ENCODE measurements around the gene PLD2.

The PLD2 gene

DNA sequence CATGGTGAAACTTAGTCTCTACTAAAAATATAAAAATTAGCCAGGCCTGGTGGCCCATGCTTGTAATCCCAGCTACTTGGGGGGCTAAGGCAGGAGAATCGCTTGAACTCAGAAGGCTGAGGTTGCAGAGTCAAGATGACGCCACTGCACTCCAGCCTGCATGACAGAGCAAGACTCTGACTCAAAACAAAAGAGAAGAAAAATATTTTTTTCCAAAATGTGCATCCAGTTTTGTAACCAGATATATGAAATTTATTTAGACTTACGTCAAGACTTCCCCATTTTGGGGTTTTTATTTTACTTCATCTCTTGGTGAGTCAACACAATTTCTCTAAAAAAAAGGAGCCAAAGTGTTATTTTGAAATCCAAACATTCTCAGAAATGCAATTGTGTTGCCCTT, 40.8 kb upstream of the PLD2 start:
- peaks cover 8% of the 10 kb centered on the region for H3K4me1 ChIP-seq (ENCODE audit: control insufficient read depth, low read length)
- no peak overlapping the region for H3K4me2 ChIP-seq (ENCODE audit: low read length)
- H3K27me3 ChIP-seq (ENCODE audit: control insufficient read depth, low read length): peaks cover 5% of the 10 kb centered on the region
- no peaks in the 10 kb centered on the region for H3F3A ChIP-seq (ENCODE audit: control insufficient read depth, insufficient read depth)
- TF ChIP-seq EZH2phosphoT487 (IDR thresholded peaks at IDR 0.05; ENCODE audit: borderline replicate concordance, low read length): no peak
- TF ChIP-seq, protein P1, sequence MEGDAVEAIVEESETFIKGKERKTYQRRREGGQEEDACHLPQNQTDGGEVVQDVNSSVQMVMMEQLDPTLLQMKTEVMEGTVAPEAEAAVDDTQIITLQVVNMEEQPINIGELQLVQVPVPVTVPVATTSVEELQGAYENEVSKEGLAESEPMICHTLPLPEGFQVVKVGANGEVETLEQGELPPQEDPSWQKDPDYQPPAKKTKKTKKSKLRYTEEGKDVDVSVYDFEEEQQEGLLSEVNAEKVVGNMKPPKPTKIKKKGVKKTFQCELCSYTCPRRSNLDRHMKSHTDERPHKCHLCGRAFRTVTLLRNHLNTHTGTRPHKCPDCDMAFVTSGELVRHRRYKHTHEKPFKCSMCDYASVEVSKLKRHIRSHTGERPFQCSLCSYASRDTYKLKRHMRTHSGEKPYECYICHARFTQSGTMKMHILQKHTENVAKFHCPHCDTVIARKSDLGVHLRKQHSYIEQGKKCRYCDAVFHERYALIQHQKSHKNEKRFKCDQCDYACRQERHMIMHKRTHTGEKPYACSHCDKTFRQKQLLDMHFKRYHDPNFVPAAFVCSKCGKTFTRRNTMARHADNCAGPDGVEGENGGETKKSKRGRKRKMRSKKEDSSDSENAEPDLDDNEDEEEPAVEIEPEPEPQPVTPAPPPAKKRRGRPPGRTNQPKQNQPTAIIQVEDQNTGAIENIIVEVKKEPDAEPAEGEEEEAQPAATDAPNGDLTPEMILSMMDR (IDR thresholded peaks at IDR 0.05; ENCODE audit: low read depth, low read length, poor library complexity, severe bottlenecking): no peak
- H3K4me3 ChIP-seq (ENCODE audit: low read length): no peak overlapping the region
- H3K27ac ChIP-seq (ENCODE audit: low read depth, low read length): no peak overlapping the region
- H3K36me3 ChIP-seq (ENCODE audit: control insufficient read depth, low read length): no peaks in the 10 kb centered on the region
- H4K20me1 ChIP-seq (ENCODE audit: control insufficient read depth, insufficient read depth, low read depth, low read length): no peaks in the 10 kb centered on the region
- H3K9me3 ChIP-seq (ENCODE audit: control insufficient read depth, insufficient read depth, low read length): no peaks in the 10 kb centered on the region
- no peaks in the 10 kb centered on the region for H3K9me2 ChIP-seq (replicated peaks; ENCODE audit: control insufficient read depth, low read length)
- H3K79me2 ChIP-seq (ENCODE audit: control insufficient read depth, low read length): no peaks in the 10 kb centered on the region

DNA sequence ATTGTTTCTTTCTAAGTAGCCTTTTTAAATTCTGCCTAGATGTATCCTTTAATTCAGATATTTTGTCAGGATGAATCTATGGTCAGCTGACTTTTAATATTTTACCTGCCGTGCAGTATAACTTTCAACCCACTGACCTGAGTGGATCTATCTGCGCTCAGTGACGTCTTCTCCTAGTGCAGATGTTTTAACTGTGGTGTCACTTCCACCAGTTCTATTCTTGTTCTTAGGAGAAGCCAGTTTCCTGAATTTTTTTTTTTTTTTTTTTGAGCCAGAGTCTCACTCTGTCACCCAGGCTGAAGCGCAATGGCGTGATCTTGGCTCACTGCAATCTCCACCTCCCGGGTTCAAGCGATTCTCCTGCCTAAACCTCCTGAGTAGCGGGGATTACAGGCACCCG, 40.2 kb upstream of the PLD2 start:
- TF ChIP-seq EZH2phosphoT487 (IDR thresholded peaks at IDR 0.05; ENCODE audit: borderline replicate concordance, low read length): no peak
- TF ChIP-seq, protein P1 (IDR thresholded peaks at IDR 0.05; ENCODE audit: low read depth, low read length, poor library complexity, severe bottlenecking): no peak
- Histone ChIP-seq H3K36me3 (ENCODE audit: control insufficient read depth, low read length) (no peaks in the 10 kb centered on the region), H3K27me3 (ENCODE audit: control insufficient read depth, low read length) (peaks cover 5% of the 10 kb centered on the region), H4K20me1 (ENCODE audit: control insufficient read depth, insufficient read depth, low read depth, low read length) (no peaks in the 10 kb centered on the region), H3K9me3 (ENCODE audit: control insufficient read depth, insufficient read depth, low read length) (no peaks in the 10 kb centered on the region), H3K79me2 (ENCODE audit: control insufficient read depth, low read length) (no peaks in the 10 kb centered on the region), H3K4me3 (ENCODE audit: low read length) (no peak overlapping the region), H3F3A (ENCODE audit: control insufficient read depth, insufficient read depth) (no peaks in the 10 kb centered on the region), H3K9me2 (replicated peaks; ENCODE audit: control insufficient read depth, low read length) (no peaks in the 10 kb centered on the region), H3K27ac (ENCODE audit: low read depth, low read length) (no peak overlapping the region), H3K4me2 (ENCODE audit: low read length) (no peak overlapping the region), H3K4me1 (ENCODE audit: control insufficient read depth, low read length) (peaks cover 8% of the 10 kb centered on the region)

DNA sequence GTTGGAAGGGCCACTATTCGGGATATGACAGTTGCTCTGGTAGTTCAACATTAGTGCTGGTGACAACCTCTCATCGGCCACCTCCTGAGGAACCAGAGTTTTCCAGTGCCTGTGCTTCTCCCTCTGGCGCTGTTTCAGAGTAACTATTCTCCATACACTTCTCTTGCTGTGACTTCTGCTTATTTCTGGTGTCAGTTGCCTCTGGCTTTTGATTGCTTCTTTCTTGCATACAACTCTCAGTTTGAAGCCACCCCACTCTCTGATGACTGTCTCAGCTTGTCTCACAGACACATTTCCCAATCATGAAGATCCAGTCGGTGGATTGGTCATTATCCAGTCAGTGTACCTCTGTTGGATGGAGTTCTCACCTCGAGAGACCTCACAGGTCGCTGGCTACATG, 38.7 kb upstream of the PLD2 start:
- Histone ChIP-seq H3K4me2 (ENCODE audit: low read length) (no peak overlapping the region), H3K4me3 (ENCODE audit: low read length) (no peak overlapping the region), H3K9me3 (ENCODE audit: control insufficient read depth, insufficient read depth, low read length) (no peaks in the 10 kb centered on the region), H3K4me1 (ENCODE audit: control insufficient read depth, low read length) (peaks cover 8% of the 10 kb centered on the region), H3K27me3 (ENCODE audit: control insufficient read depth, low read length) (peaks cover 5% of the 10 kb centered on the region), H3K27ac (ENCODE audit: low read depth, low read length) (no peak overlapping the region), H3F3A (ENCODE audit: control insufficient read depth, insufficient read depth) (no peaks in the 10 kb centered on the region), H3K9me2 (replicated peaks; ENCODE audit: control insufficient read depth, low read length) (no peaks in the 10 kb centered on the region), H4K20me1 (ENCODE audit: control insufficient read depth, insufficient read depth, low read depth, low read length) (no peaks in the 10 kb centered on the region), H3K36me3 (ENCODE audit: control insufficient read depth, low read length) (no peaks in the 10 kb centered on the region), H3K79me2 (ENCODE audit: control insufficient read depth, low read length) (no peaks in the 10 kb centered on the region)
- TF ChIP-seq, protein P1 (IDR thresholded peaks at IDR 0.05; ENCODE audit: low read depth, low read length, poor library complexity, severe bottlenecking): no peak
- no peak for TF ChIP-seq EZH2phosphoT487 (IDR thresholded peaks at IDR 0.05; ENCODE audit: borderline replicate concordance, low read length)

DNA sequence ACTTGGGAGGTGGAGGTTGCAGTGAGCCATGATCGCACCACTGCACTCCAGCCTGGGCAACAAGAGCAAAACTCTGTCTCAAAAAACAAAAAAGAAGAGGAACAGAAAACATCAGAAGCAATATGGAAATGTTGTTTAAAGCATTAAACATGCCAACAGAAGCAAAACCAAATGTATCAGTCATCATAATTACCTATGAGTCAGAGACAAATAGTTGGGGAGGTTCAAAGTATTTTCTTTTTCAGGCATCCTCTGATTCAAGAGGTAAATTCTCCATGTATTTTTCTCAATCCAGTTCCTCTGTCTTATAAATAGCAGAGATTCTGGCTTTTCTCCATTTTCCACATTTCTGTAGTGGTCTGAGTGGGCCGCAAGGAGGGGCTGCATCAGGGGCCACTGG, 37.3 kb upstream of the PLD2 start:
- H3F3A ChIP-seq (ENCODE audit: control insufficient read depth, insufficient read depth): no peaks in the 10 kb centered on the region
- no peak overlapping the region for H3K27ac ChIP-seq (ENCODE audit: low read depth, low read length)
- H3K4me1 ChIP-seq (ENCODE audit: control insufficient read depth, low read length): peaks cover 8% of the 10 kb centered on the region
- no peaks in the 10 kb centered on the region for H4K20me1 ChIP-seq (ENCODE audit: control insufficient read depth, insufficient read depth, low read depth, low read length)
- no peak overlapping the region for H3K4me3 ChIP-seq (ENCODE audit: low read length)
- H3K36me3 ChIP-seq (ENCODE audit: control insufficient read depth, low read length): no peaks in the 10 kb centered on the region
- TF ChIP-seq EZH2phosphoT487 (IDR thresholded peaks at IDR 0.05; ENCODE audit: borderline replicate concordance, low read length): no peak
- TF ChIP-seq, protein P1 (IDR thresholded peaks at IDR 0.05; ENCODE audit: low read depth, low read length, poor library complexity, severe bottlenecking): no peak
- peaks cover 7% of the 10 kb centered on the region for H3K27me3 ChIP-seq (ENCODE audit: control insufficient read depth, low read length)
- H3K9me3 ChIP-seq (ENCODE audit: control insufficient read depth, insufficient read depth, low read length): no peaks in the 10 kb centered on the region
- H3K9me2 ChIP-seq (replicated peaks; ENCODE audit: control insufficient read depth, low read length): no peaks in the 10 kb centered on the region
- no peaks in the 10 kb centered on the region for H3K79me2 ChIP-seq (ENCODE audit: control insufficient read depth, low read length)
- H3K4me2 ChIP-seq (ENCODE audit: low read length): no peak overlapping the region

Measured in DOHH2 (cell line).